CD4-positive, alpha-beta T cell (primary cell): ENCODE data around the gene CPLANE1. TPM values are rescaled to one million over a fixed set of nuclear protein-coding genes. Genes with fewer than 3 reads are reported as not detected.
"Not testable (repeated sequence)": the region's sequence is repeated elsewhere in the genome, so short reads cannot be mapped to it uniquely, and the experiment has no call there.

ENCODE experiments used
- ATAC-seq: fragments of 200-7000 bp; cut with Tn5 transposase; one replicate; pipeline ENCODE4 v1.10.0; 2022; ENCODE audit warnings: mild to moderate bottlenecking; ENCODE audit not compliant: poor library complexity
- CTCF ChIA-PET: fragments of 350-600 bp; sonication (Branson Sonifier 250); formaldehyde crosslinking; loops from one replicate; lab custom pipeline; 2021; ENCODE audit warnings: antibody characterized with exemption, inconsistent platforms; lab: Charles Lee
- POLR2A ChIA-PET: fragments of 350-600 bp; sonication (Branson Sonifier 250); formaldehyde crosslinking; loops from one replicate; lab custom pipeline; 2021; ENCODE audit warnings: antibody characterized with exemption, inconsistent platforms; lab: Charles Lee
- DNase-seq, 14 experiments: peaks; one replicate each; pipeline ENCODE4 v3.0.0-alpha.2; 2013 to 2020; ENCODE audit warnings: mixed read lengths in 2 of 14
- H3K27ac ChIP-seq, 2 donors: one replicate each; pipeline versions ENCODE4 v1.5.1 to v1.7.0; 2013; ENCODE audit warnings: low read length in 2 of 2, low read depth in 1 of 2, mild to moderate bottlenecking in 1 of 2
- H3K27me3 ChIP-seq, 2 experiments: 1 replicate in 1 of 2; 2 replicates in 1 of 2; pipeline versions ENCODE4 v1.6.1 to v1.7.0; 2013; ENCODE audit warnings: low read length in 2 of 2, control low read depth in 1 of 2, mild to moderate bottlenecking in 1 of 2, moderate library complexity in 1 of 2; ENCODE audit not compliant: insufficient read depth in 2 of 2, control insufficient read depth in 1 of 2
- H3K36me3 ChIP-seq: one replicate; pipeline ENCODE4 v1.6.1; 2013; ENCODE audit warnings: low read length, control low read depth; ENCODE audit not compliant: insufficient read depth
- H3K4me1 ChIP-seq: one replicate; pipeline ENCODE4 v1.6.1; 2013; ENCODE audit warnings: low read length, control low read depth; ENCODE audit not compliant: insufficient read depth
- H3K4me3 ChIP-seq: one replicate; pipeline ENCODE4 v1.5.1; 2013; ENCODE audit warnings: mild to moderate bottlenecking, low read length, moderate library complexity
- H3K9me3 ChIP-seq, 2 experiments: 1 replicate in 1 of 2; 2 replicates in 1 of 2; pipeline versions ENCODE4 v1.6.1 to v1.7.0; 2013; ENCODE audit warnings: low read length in 2 of 2, mild to moderate bottlenecking in 2 of 2, control low read depth in 1 of 2, moderate library complexity in 1 of 2; ENCODE audit not compliant: control insufficient read depth in 1 of 2, insufficient read depth in 1 of 2
- H3K27ac Mint-ChIP-seq: one replicate; pipeline ENCODE4 v1.8.0; 2020; ENCODE audit warnings: mixed read lengths
- H3K27me3 Mint-ChIP-seq: one replicate; pipeline ENCODE4 v1.8.0; 2021; ENCODE audit warnings: mixed read lengths
- H3K36me3 Mint-ChIP-seq: one replicate; pipeline ENCODE4 v1.8.0; 2021; ENCODE audit warnings: low read depth, mixed read lengths
- H3K4me1 Mint-ChIP-seq: one replicate; pipeline ENCODE4 v1.8.0; 2021; ENCODE audit warnings: low read depth, mixed read lengths
- H3K4me3 Mint-ChIP-seq: one replicate; pipeline ENCODE4 v1.8.0; 2020; ENCODE audit warnings: mild to moderate bottlenecking, mixed read lengths
- H3K9me3 Mint-ChIP-seq: one replicate; pipeline ENCODE4 v1.8.0; 2020; ENCODE audit warnings: mixed read lengths
- intact Hi-C, 2 experiments: fragments of 100-400 bp; cut with DNase I in 1 of 2; cut with micrococcal nuclease in 1 of 2; formaldehyde crosslinking; loops; one replicate each; pipeline versions ENCODE4 v1.15.1 to v1.9.0; 2023 to 2025; cut with DNase I, micrococcal nuclease
- total RNA-seq, 174 experiments: library from RNA in 2 of 174; stranded (reverse) in 2 of 174; gene quantifications; one replicate each; pipeline ENCODE4 v1.2.3 and lab custom pipeline; 2021 to 2026
- TF ChIP-seq, protein P1 (sequence below): fragments of 200-600 bp; IDR thresholded peaks from one replicate; pipeline ENCODE4 v1.8.0; 2022; ENCODE audit warnings: antibody characterized with exemption, mild to moderate bottlenecking

Gene CPLANE1
- total RNA-seq, 2 experiments from 2014 or later: 4.9 to 5.7 TPM

DNA sequence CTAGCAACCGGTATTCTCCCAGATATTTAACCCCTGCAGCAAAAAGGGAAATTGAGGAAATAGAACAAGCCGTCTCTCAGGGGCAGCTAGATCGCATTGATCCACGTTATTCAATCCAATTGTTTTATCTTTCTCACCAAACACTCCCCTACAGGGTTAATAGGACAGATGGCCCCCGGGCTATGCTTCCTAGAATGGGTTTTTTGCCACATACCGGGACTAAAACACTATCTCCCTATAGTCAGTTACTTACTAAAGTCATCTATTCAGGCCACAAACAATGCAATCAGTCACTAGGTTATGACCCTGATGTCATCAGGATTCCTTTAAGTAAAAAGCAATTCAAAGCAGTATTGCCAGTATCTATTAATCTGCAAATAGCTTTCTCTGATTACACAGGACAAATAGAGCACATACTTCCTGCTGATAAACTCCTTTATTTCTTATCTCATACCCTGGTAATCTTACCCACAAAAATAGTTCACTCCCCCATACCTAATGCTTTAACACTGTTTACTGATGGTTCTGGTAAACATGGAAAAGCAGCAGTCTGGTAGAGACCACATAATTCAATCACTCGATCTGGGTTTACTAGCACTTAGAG, 159.0 kb downstream of the CPLANE1 start:
- intact Hi-C loops: no loop called here
- Mint-ChIP-seq H3K27ac (no peak overlapping the region), H3K27me3 (no peaks in the 10 kb centered on the region), H3K4me1 (no peaks in the 10 kb centered on the region), H3K36me3 (peaks cover 36% of the 10 kb centered on the region), H3K4me3 (no peak overlapping the region), H3K9me3 (no peaks in the 10 kb centered on the region)
- Histone ChIP-seq H3K9me3 (no peaks in the 10 kb centered on the region), H3K27me3 (no peaks in the 10 kb centered on the region), H3K4me3 (no peak overlapping the region), H3K4me1 (no peaks in the 10 kb centered on the region), H3K36me3 (no peaks in the 10 kb centered on the region), H3K27ac (no peak overlapping the region)
- TF ChIP-seq, protein P1, sequence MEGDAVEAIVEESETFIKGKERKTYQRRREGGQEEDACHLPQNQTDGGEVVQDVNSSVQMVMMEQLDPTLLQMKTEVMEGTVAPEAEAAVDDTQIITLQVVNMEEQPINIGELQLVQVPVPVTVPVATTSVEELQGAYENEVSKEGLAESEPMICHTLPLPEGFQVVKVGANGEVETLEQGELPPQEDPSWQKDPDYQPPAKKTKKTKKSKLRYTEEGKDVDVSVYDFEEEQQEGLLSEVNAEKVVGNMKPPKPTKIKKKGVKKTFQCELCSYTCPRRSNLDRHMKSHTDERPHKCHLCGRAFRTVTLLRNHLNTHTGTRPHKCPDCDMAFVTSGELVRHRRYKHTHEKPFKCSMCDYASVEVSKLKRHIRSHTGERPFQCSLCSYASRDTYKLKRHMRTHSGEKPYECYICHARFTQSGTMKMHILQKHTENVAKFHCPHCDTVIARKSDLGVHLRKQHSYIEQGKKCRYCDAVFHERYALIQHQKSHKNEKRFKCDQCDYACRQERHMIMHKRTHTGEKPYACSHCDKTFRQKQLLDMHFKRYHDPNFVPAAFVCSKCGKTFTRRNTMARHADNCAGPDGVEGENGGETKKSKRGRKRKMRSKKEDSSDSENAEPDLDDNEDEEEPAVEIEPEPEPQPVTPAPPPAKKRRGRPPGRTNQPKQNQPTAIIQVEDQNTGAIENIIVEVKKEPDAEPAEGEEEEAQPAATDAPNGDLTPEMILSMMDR: no peak
- DNase-seq (no peak), ATAC-seq (no peak)
- POLR2A ChIA-PET: no interaction called here
- CTCF ChIA-PET: no interaction called here

DNA sequence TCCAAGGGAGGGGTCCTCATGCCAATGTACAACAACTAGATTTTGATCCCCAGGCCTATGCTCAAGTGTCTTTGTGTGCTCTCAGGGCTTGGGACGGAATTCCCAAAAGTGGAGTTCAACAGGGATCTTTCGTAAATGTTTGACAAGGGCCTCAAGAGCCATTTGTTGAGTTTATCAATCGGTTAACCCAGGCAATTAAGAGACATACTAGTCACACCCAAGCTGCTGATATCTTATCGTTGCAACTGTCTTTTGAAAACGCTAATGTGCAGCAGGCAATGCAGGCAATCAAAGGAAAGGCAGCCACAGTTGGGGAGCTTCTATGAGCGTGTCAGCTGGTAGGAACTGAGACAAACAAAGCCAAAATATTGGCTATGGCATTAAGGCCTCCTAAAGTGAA, 161.2 kb downstream of the CPLANE1 start:
- ATAC-seq: no peak
- H3K36me3 ChIP-seq: no peaks in the 10 kb centered on the region
- CTCF ChIA-PET: no interaction called here
- H3K36me3 Mint-ChIP-seq: peaks cover 31% of the 10 kb centered on the region
- TF ChIP-seq, protein P1: no peak
- no peak overlapping the region for H3K4me3 ChIP-seq
- no peak overlapping the region for H3K4me3 Mint-ChIP-seq
- no peak overlapping the region for H3K27ac Mint-ChIP-seq
- no peaks in the 10 kb centered on the region for H3K9me3 Mint-ChIP-seq
- no peaks in the 10 kb centered on the region for H3K4me1 ChIP-seq
- POLR2A ChIA-PET: no interaction called here
- H3K4me1 Mint-ChIP-seq: no peaks in the 10 kb centered on the region
- no peak for DNase-seq
- no peaks in the 10 kb centered on the region for H3K9me3 ChIP-seq
- no peak overlapping the region for H3K27ac ChIP-seq
- H3K27me3 Mint-ChIP-seq: no peaks in the 10 kb centered on the region
- intact Hi-C loops: no loop called here
- no peaks in the 10 kb centered on the region for H3K27me3 ChIP-seq

DNA sequence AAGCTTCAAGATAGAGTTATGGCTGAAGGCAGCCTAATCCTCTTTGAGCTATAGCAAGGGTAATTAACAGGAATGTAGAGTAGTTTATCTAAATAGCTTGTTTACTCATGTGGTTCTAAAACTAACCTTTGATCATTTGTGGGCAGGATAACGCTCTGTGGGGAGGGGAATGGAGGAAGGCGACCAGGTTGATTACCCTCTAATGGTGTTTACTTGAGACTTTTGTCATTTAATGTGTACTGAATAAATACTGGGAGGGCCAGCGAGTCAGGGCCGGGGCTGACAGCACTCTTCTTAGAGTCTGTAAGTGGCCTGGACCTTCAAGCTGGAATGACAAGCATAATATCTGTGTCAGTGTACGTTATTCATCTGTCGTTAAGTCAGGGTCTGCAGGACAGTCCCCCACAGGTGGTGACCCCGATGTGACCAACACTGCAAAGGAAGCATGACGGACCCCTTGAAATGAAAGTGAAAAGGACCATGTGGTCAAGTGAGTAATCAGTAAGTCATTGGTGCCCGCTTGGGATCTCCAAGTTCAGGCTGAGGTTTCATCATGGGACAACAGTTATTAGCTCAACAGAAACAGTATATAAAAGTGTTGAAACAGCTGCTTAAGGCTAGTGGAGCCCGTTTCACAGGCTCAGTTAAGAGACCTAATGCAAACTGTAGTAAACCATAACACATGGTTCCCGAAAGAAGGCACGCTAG, 162.6 kb downstream of the CPLANE1 start:
- no peaks in the 10 kb centered on the region for H3K36me3 ChIP-seq
- H3K27ac ChIP-seq: no peak overlapping the region
- TF ChIP-seq, protein P1: no peak
- ChIA-PET CTCF (interaction anchor here (0.6 kb wide), 1 partner anchor 49 kb away, joined by 3 read pairs; no protein-coding TSS in a partner anchor), POLR2A (no interaction called here)
- ATAC-seq (no peak), DNase-seq (no peak)
- H3K4me1 ChIP-seq: no peaks in the 10 kb centered on the region
- H3K4me3 ChIP-seq: no peak overlapping the region
- H3K27ac Mint-ChIP-seq: no peak overlapping the region
- H3K9me3 ChIP-seq: no peaks in the 10 kb centered on the region
- intact Hi-C loops: no loop called here
- no peak overlapping the region for H3K4me3 Mint-ChIP-seq
- H3K36me3 Mint-ChIP-seq: peaks cover 40% of the 10 kb centered on the region
- H3K27me3 ChIP-seq: no peaks in the 10 kb centered on the region
- no peaks in the 10 kb centered on the region for H3K27me3 Mint-ChIP-seq
- H3K9me3 Mint-ChIP-seq: no peaks in the 10 kb centered on the region
- no peaks in the 10 kb centered on the region for H3K4me1 Mint-ChIP-seq

DNA sequence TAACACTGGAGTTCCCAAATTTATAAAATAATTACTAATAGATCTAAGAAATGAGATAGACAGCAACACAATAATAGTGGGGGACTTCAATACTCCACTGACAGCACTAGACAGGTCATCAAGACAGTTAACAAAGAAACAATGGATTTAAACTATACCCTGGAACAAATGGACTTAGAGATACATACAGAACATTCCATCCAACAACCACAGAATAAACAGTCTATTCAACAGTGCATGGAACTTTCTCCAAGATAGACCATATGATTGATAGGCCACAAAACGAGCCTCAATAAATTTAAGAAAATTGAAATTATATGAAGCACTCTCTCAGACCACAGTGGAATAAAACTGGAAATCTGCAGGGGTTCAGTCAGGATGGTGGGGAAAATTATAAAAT, 163.2 kb downstream of the CPLANE1 start:
- H3K27ac Mint-ChIP-seq, ATAC-seq, DNase-seq, H3K9me3 ChIP-seq, H3K27ac ChIP-seq, H3K36me3 ChIP-seq, H3K4me1 ChIP-seq, H3K4me3 Mint-ChIP-seq, H3K4me1 Mint-ChIP-seq, POLR2A ChIA-PET, H3K27me3 ChIP-seq, intact Hi-C loops, H3K27me3 Mint-ChIP-seq, H3K9me3 Mint-ChIP-seq, H3K4me3 ChIP-seq: not testable (repeated sequence)
- H3K36me3 Mint-ChIP-seq: peaks cover 40% of the 10 kb centered on the region
- CTCF ChIA-PET: interaction anchor here (0.6 kb wide), 1 partner anchor 48 kb away, joined by 3 read pairs; no protein-coding TSS in a partner anchor

DNA sequence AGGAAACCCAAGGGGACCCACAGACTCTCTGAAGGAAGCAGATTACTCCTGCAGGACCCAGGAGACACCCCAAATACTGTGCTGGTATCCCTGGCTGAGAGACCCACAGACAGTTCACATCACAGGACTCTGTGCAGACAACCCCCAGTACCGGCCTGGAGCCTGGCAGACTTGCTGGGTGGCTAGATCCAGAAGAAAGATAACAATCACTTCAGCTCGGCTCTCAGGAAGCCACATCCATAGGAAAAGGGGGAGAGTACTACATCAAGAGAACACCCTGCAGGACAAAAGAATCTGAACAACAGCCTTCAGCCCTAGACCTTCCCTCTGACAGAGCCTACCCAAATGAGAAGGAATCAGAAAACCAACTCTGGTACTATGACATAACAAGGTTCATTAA, 166.2 kb downstream of the CPLANE1 start:
- ATAC-seq, H3K4me3 Mint-ChIP-seq, CTCF ChIA-PET, H3K27ac Mint-ChIP-seq, H3K27ac ChIP-seq, H3K36me3 ChIP-seq, H3K4me1 ChIP-seq, H3K4me1 Mint-ChIP-seq, H3K4me3 ChIP-seq, H3K27me3 ChIP-seq, H3K9me3 Mint-ChIP-seq, DNase-seq, intact Hi-C loops, H3K9me3 ChIP-seq, POLR2A ChIA-PET, H3K27me3 Mint-ChIP-seq: not testable (repeated sequence)
- H3K36me3 Mint-ChIP-seq: peaks cover 60% of the 10 kb centered on the region
